GM12801 (cell line): ENCODE data around the gene CAMKK2.

ENCODE experiments used
- CTCF ChIP-seq: IDR thresholded peaks from one replicate; pipeline ENCODE4 v1.5.1; 2011; ENCODE audit warnings: control low read depth; ENCODE audit not compliant: insufficient read length; ENCODE audit errors: extremely low read depth

Gene CAMKK2

GRCh38 chr12:121278169-121279070 is 18.1 kb downstream of the CAMKK2 start:
- no peak for TF ChIP-seq CTCF

- TF ChIP-seq CTCF, result no peak
Observed at GRCh38 chr12:121277374-121277759, 19.1 kb downstream of the CAMKK2 start.

GRCh38 chr12:121274036-121274763 is 22.3 kb downstream of the CAMKK2 start:
- TF ChIP-seq CTCF, result no peak

- no peak for TF ChIP-seq CTCF
Observed at GRCh38 chr12:121273364-121273896, 23.1 kb downstream of the CAMKK2 start.

GRCh38 chr12:121267822-121268221 is 28.7 kb downstream of the CAMKK2 start:
- no peak for TF ChIP-seq CTCF

GRCh38 chr12:121264951-121265515 is 31.5 kb downstream of the CAMKK2 start:
- TF ChIP-seq CTCF, result no peak

- no peak for TF ChIP-seq CTCF
Observed at GRCh38 chr12:121264135-121264534, 32.4 kb downstream of the CAMKK2 start.
